Activated CD4-positive, alpha-beta T cell treated with anti-CD3 and anti-CD28 coated beads, Interleukin-2, amount 10 ng/mL, durations not matched to agents 7 days and 5 days (primary cell): ENCODE data around the gene S100A1. TPM values are rescaled to one million over a fixed set of nuclear protein-coding genes. Genes with fewer than 3 reads are reported as not detected.

Experiments
- CTCF ChIA-PET: fragments of 350-600 bp; sonication (Branson Sonifier 250); formaldehyde crosslinking; loops from one replicate; lab custom pipeline; 2021; ENCODE audit warnings: antibody characterized with exemption; lab: Charles Lee
- POLR2A ChIA-PET: fragments of 350-600 bp; sonication (Branson Sonifier 250); formaldehyde crosslinking; loops from one replicate; lab custom pipeline; 2021; ENCODE audit warnings: antibody characterized with exemption; lab: Charles Lee
- DNase-seq: peaks from one replicate; pipeline ENCODE4 v3.0.0-alpha.2; 2020
- H3K27ac Mint-ChIP-seq: one replicate; pipeline ENCODE4 v1.8.0; 2021; ENCODE audit warnings: mild to moderate bottlenecking, moderate library complexity, mixed read lengths
- H3K27me3 Mint-ChIP-seq: one replicate; pipeline ENCODE4 v1.8.0; 2021; ENCODE audit warnings: mixed read lengths
- H3K36me3 Mint-ChIP-seq: one replicate; pipeline ENCODE4 v1.8.0; 2021; ENCODE audit warnings: low read depth, mixed read lengths
- H3K4me1 Mint-ChIP-seq: one replicate; pipeline ENCODE4 v1.8.0; 2021; ENCODE audit warnings: mixed read lengths
- H3K4me3 Mint-ChIP-seq: one replicate; pipeline ENCODE4 v1.8.0; 2021; ENCODE audit warnings: mild to moderate bottlenecking, moderate library complexity, mixed read lengths
- H3K9me3 Mint-ChIP-seq: one replicate; pipeline ENCODE4 v1.8.0; 2021; ENCODE audit warnings: mixed read lengths
- total RNA-seq, 2 experiments: library from RNA; stranded (reverse); gene quantifications; one replicate each; pipeline ENCODE4 v1.2.3, GENCODE V29; 2021

Gene S100A1
- total RNA-seq, 2 experiments from 2014 or later = not detected

- ChIA-PET CTCF (interaction anchor here (1.2 kb wide), 1 partner anchor 65 kb away, joined by 3 read pairs; no protein-coding TSS in a partner anchor), POLR2A (no interaction called here)
- no peak for DNase-seq
- Mint-ChIP-seq H3K9me3 (no peaks in the 10 kb centered on the region), H3K4me1 (peaks cover 20% of the 10 kb centered on the region), H3K4me3 (no peak overlapping the region), H3K36me3 (no peaks in the 10 kb centered on the region), H3K27me3 (no peaks in the 10 kb centered on the region), H3K27ac (no peak overlapping the region)
Observed at GRCh38 chr1:153597206-153597605, 31.0 kb upstream of the S100A1 start.

- Mint-ChIP-seq H3K27ac (peak overlapping the region; percentile 76), H3K27me3 (no peaks in the 10 kb centered on the region), H3K4me3 (no peak overlapping the region), H3K9me3 (no peaks in the 10 kb centered on the region), H3K36me3 (no peaks in the 10 kb centered on the region), H3K4me1 (peaks cover 27% of the 10 kb centered on the region)
- POLR2A ChIA-PET = no interaction called here
- peak; percentile 33 for DNase-seq
- CTCF ChIA-PET = interaction anchor here (0.8 to 1.2 kb wide), 5 partner anchors 17 to 74 kb away, joined by 3 read pairs; partner anchors contain the start of gene S100A14
Observed at GRCh38 chr1:153598309-153599172, 29.7 kb upstream of the S100A1 start.

GRCh38 chr1:153599847-153600246 lies 28.4 kb upstream of the S100A1 start:
- H3K27me3 Mint-ChIP-seq = no peaks in the 10 kb centered on the region
- ChIA-PET POLR2A (interaction anchor here (0.6 kb wide), 1 partner anchor 35 kb away, joined by 3 read pairs; no protein-coding TSS in a partner anchor), CTCF (interaction anchor here (1.0 to 1.2 kb wide), 2 partner anchors 36 to 75 kb away, joined by 3 read pairs; no protein-coding TSS in a partner anchor)
- peaks cover 27% of the 10 kb centered on the region for H3K4me1 Mint-ChIP-seq
- no peak overlapping the region for H3K4me3 Mint-ChIP-seq
- no peak overlapping the region for H3K27ac Mint-ChIP-seq
- no peaks in the 10 kb centered on the region for H3K36me3 Mint-ChIP-seq
- H3K9me3 Mint-ChIP-seq = no peaks in the 10 kb centered on the region
- DNase-seq = no peak

- Mint-ChIP-seq H3K27me3 (no peaks in the 10 kb centered on the region), H3K4me3 (no peak overlapping the region), H3K4me1 (peaks cover 25% of the 10 kb centered on the region), H3K27ac (peak overlapping the region; percentile 65), H3K9me3 (no peaks in the 10 kb centered on the region), H3K36me3 (no peaks in the 10 kb centered on the region)
- DNase-seq = no peak
- POLR2A ChIA-PET = no interaction called here
- CTCF ChIA-PET = interaction anchor here (0.8 to 1.2 kb wide), 2 partner anchors 9 to 15 kb away, joined by 3 read pairs; no protein-coding TSS in a partner anchor
Observed at GRCh38 chr1:153602749-153603148, 25.5 kb upstream of the S100A1 start.

- ChIA-PET CTCF (interaction anchor here (0.6 kb wide), 1 partner anchor 45 kb away, joined by 4 read pairs; no protein-coding TSS in a partner anchor), POLR2A (no interaction called here)
- H3K9me3 Mint-ChIP-seq = no peaks in the 10 kb centered on the region
Observed at GRCh38 chr1:153606194-153606593, 22.0 kb upstream of the S100A1 start.

GRCh38 chr1:153607381-153607780 lies 20.9 kb upstream of the S100A1 start:
- peaks cover 5% of the 10 kb centered on the region for H3K4me1 Mint-ChIP-seq
- POLR2A ChIA-PET = no interaction called here
- CTCF ChIA-PET = interaction anchor here (0.5 to 1.1 kb wide), 2 partner anchors 27 to 62 kb away, joined by 3 to 4 read pairs; partner anchors contain the start of gene CHTOP
- no peaks in the 10 kb centered on the region for H3K36me3 Mint-ChIP-seq
- no peak overlapping the region for H3K27ac Mint-ChIP-seq
- H3K9me3 Mint-ChIP-seq = no peaks in the 10 kb centered on the region
- no peaks in the 10 kb centered on the region for H3K27me3 Mint-ChIP-seq
- DNase-seq = no peak
- H3K4me3 Mint-ChIP-seq = no peak overlapping the region

More at GRCh38 chr1:153606194-153606593, 22.0 kb upstream of the S100A1 start:
- Mint-ChIP-seq H3K27me3 (no peaks in the 10 kb centered on the region), H3K36me3 (no peaks in the 10 kb centered on the region), H3K27ac (no peak overlapping the region), H3K4me1 (peaks cover 14% of the 10 kb centered on the region), H3K4me3 (no peak overlapping the region)
- no peak for DNase-seq

GRCh38 chr1:153608089-153608682 lies 20.0 kb upstream of the S100A1 start:
- Mint-ChIP-seq H3K9me3 (no peaks in the 10 kb centered on the region), H3K36me3 (no peaks in the 10 kb centered on the region), H3K4me3 (no peak overlapping the region), H3K27me3 (no peaks in the 10 kb centered on the region), H3K27ac (no peak overlapping the region), H3K4me1 (no peaks in the 10 kb centered on the region)
- ChIA-PET CTCF (interaction anchor here (1.1 kb wide), 1 partner anchor 26 kb away, joined by 4 read pairs; the partner anchor contains the start of gene CHTOP), POLR2A (interaction anchor here (0.5 kb wide), 1 partner anchor 16 kb away, joined by 5 read pairs; no protein-coding TSS in a partner anchor)
- no peak for DNase-seq

- Mint-ChIP-seq H3K9me3 (no peaks in the 10 kb centered on the region), H3K4me1 (no peaks in the 10 kb centered on the region), H3K27ac (no peak overlapping the region), H3K4me3 (no peak overlapping the region), H3K27me3 (no peaks in the 10 kb centered on the region), H3K36me3 (no peaks in the 10 kb centered on the region)
- CTCF ChIA-PET = no interaction called here
- no peak for DNase-seq
- POLR2A ChIA-PET = no interaction called here
Observed at GRCh38 chr1:153608742-153609584, 19.3 kb upstream of the S100A1 start.

GRCh38 chr1:153609585-153609907 lies 18.7 kb upstream of the S100A1 start:
- Mint-ChIP-seq H3K27me3 (no peaks in the 10 kb centered on the region), H3K36me3 (no peaks in the 10 kb centered on the region), H3K4me3 (no peak overlapping the region), H3K27ac (no peak overlapping the region), H3K4me1 (no peaks in the 10 kb centered on the region), H3K9me3 (no peaks in the 10 kb centered on the region)
- DNase-seq = no peak
- ChIA-PET POLR2A (no interaction called here), CTCF (no interaction called here)

- Mint-ChIP-seq H3K4me1 (no peaks in the 10 kb centered on the region), H3K4me3 (no peak overlapping the region), H3K27me3 (no peaks in the 10 kb centered on the region), H3K9me3 (no peaks in the 10 kb centered on the region), H3K27ac (no peak overlapping the region), H3K36me3 (no peaks in the 10 kb centered on the region)
- DNase-seq = no peak
- POLR2A ChIA-PET = interaction anchor here (0.7 kb wide), 1 partner anchor 34 kb away, joined by 3 read pairs; no protein-coding TSS in a partner anchor
- CTCF ChIA-PET = no interaction called here
Observed at GRCh38 chr1:153610334-153610733, 17.9 kb upstream of the S100A1 start.

- H3K4me3 Mint-ChIP-seq = no peak overlapping the region
- POLR2A ChIA-PET = no interaction called here
- no peaks in the 10 kb centered on the region for H3K9me3 Mint-ChIP-seq
- no peak overlapping the region for H3K27ac Mint-ChIP-seq
- H3K36me3 Mint-ChIP-seq = no peaks in the 10 kb centered on the region
- H3K27me3 Mint-ChIP-seq = no peaks in the 10 kb centered on the region
- H3K4me1 Mint-ChIP-seq = no peaks in the 10 kb centered on the region
- CTCF ChIA-PET = interaction anchor here (1.5 kb wide), 1 partner anchor 8 kb away, joined by 3 read pairs; no protein-coding TSS in a partner anchor
- no peak for DNase-seq
Observed at GRCh38 chr1:153610811-153611301, 17.4 kb upstream of the S100A1 start.

- DNase-seq = no peak
- ChIA-PET CTCF (interaction anchor here (0.6 to 1.5 kb wide), 2 partner anchors 8 to 31 kb away, joined by 3 read pairs; no protein-coding TSS in a partner anchor), POLR2A (interaction anchor here (0.6 kb wide), 1 partner anchor 565 kb away, joined by 8 read pairs; no protein-coding TSS in a partner anchor)
- H3K27me3 Mint-ChIP-seq = no peaks in the 10 kb centered on the region
- H3K4me3 Mint-ChIP-seq = no peak overlapping the region
- H3K4me1 Mint-ChIP-seq = no peaks in the 10 kb centered on the region
- H3K9me3 Mint-ChIP-seq = no peaks in the 10 kb centered on the region
- H3K27ac Mint-ChIP-seq = no peak overlapping the region
- no peaks in the 10 kb centered on the region for H3K36me3 Mint-ChIP-seq
Observed at GRCh38 chr1:153611356-153611755, 16.9 kb upstream of the S100A1 start.
